B cell (primary cell): ENCODE data around the gene RPTOR. TPM values are rescaled to one million over a fixed set of nuclear protein-coding genes. Genes with fewer than 3 reads are reported as not detected.

Experiments used
- ATAC-seq: fragments of 200-7000 bp; cut with Tn5 transposase; one replicate; pipeline ENCODE4 v1.10.0; 2021; ENCODE audit warnings: low read depth, mild to moderate bottlenecking, moderate number of reproducible peaks, moderate library complexity
- CTCF ChIA-PET: fragments of 350-600 bp; sonication (Branson Sonifier 250); formaldehyde crosslinking; loops from one replicate; lab custom pipeline; 2021; ENCODE audit warnings: antibody characterized with exemption, inconsistent platforms; lab: Charles Lee
- POLR2A ChIA-PET: fragments of 350-600 bp; sonication (Branson Sonifier 250); formaldehyde crosslinking; loops from one replicate; lab custom pipeline; 2021; ENCODE audit warnings: antibody characterized with exemption; lab: Charles Lee
- DNase-seq: peaks from one replicate; pipeline ENCODE4 v3.0.0; 2013
- H2AFZ ChIP-seq: 2 replicates; pipeline ENCODE4 v1.6.1; 2012; ENCODE audit warnings: mild to moderate bottlenecking, low read depth, low read length; ENCODE audit not compliant: insufficient read depth, poor library complexity, severe bottlenecking
- H3K27ac ChIP-seq, 2 donors: 1 replicate in 1 of 2; 2 replicates in 1 of 2; pipeline ENCODE4 v1.5.1; 2012 to 2013; ENCODE audit warnings: low read length in 2 of 2, mild to moderate bottlenecking in 2 of 2, moderate library complexity in 1 of 2
- H3K27me3 ChIP-seq, 4 experiments: fragments of 200-600 bp in 1 of 4; sonication (generic) in 1 of 4; replicated peaks in 1 of 4; 1 replicate in 2 of 4; 2 replicates in 2 of 4; pipeline versions ENCODE4 v1.6.1 to v1.7.0; 2013 to 2016; ENCODE audit warnings: low read length in 3 of 4, mild to moderate bottlenecking in 2 of 4, mixed read lengths in 1 of 4, moderate library complexity in 1 of 4; ENCODE audit not compliant: insufficient read depth in 4 of 4, control insufficient read depth in 3 of 4; ENCODE audit errors: control extremely low read depth in 1 of 4
- H3K36me3 ChIP-seq, 2 experiments: replicated peaks in 1 of 2; 1 replicate in 1 of 2; 2 replicates in 1 of 2; pipeline versions ENCODE4 v1.6.1 to v1.7.1; 2013; ENCODE audit warnings: low read length in 1 of 2; ENCODE audit not compliant: insufficient read depth in 2 of 2, control insufficient read depth in 1 of 2; ENCODE audit errors: control extremely low read depth in 1 of 2, extremely low read depth in 1 of 2
- H3K4me1 ChIP-seq, 2 donors: fragments of 200-600 bp in 1 of 2; sonication (generic) in 1 of 2; 1 replicate in 1 of 2; 2 replicates in 1 of 2; pipeline versions ENCODE4 v1.5.1 to v1.6.1; 2013 to 2017; ENCODE audit warnings: low read length in 2 of 2; ENCODE audit not compliant: control insufficient read depth in 2 of 2, insufficient read depth in 2 of 2
- H3K4me2 ChIP-seq: replicated peaks from 2 replicates; pipeline ENCODE3; 2012; ENCODE audit warnings: mild to moderate bottlenecking, low read depth, low read length; ENCODE audit not compliant: poor library complexity, severe bottlenecking
- H3K4me3 ChIP-seq, 5 experiments: fragments of 200-600 bp in 1 of 5; sonication (generic) in 1 of 5; 1 replicate in 3 of 5; 2 replicates in 2 of 5; pipeline versions ENCODE4 v1.5.1 to v1.7.0; 2011 to 2016; ENCODE audit warnings: low read length in 4 of 5, mild to moderate bottlenecking in 4 of 5, low read depth in 2 of 5, control low read depth in 1 of 5, moderate library complexity in 1 of 5; ENCODE audit not compliant: insufficient read depth in 1 of 5; ENCODE audit errors: control extremely low read depth in 1 of 5, extremely low read depth in 1 of 5
- H3K79me2 ChIP-seq: fragments of 200-600 bp; sonication (generic); one replicate; pipeline ENCODE4 v1.6.0; 2016; ENCODE audit warnings: low read length; ENCODE audit not compliant: control insufficient read depth, insufficient read depth
- H3K9ac ChIP-seq: fragments of 200-600 bp; sonication (generic); 2 replicates; pipeline ENCODE4 v1.6.1; 2017; ENCODE audit warnings: mild to moderate bottlenecking, low read length, moderate library complexity
- H3K9me3 ChIP-seq, 3 donors: one replicate each; pipeline versions ENCODE4 v1.6.1 to v1.7.1; 2013; ENCODE audit warnings: low read length in 2 of 3; ENCODE audit not compliant: control insufficient read depth in 2 of 3, insufficient read depth in 1 of 3; ENCODE audit errors: control extremely low read depth in 1 of 3
- H4K20me1 ChIP-seq: 2 replicates; pipeline ENCODE4 v1.6.0; 2012; ENCODE audit warnings: mild to moderate bottlenecking, low read length; ENCODE audit not compliant: insufficient read depth, control insufficient read depth, poor library complexity, severe bottlenecking
- H3K27ac Mint-ChIP-seq: one replicate; pipeline ENCODE4 v1.8.0; 2021; ENCODE audit warnings: mixed read lengths
- H3K27me3 Mint-ChIP-seq: one replicate; pipeline ENCODE4 v1.8.0; 2021; ENCODE audit warnings: mixed read lengths
- H3K4me1 Mint-ChIP-seq: one replicate; pipeline ENCODE4 v1.8.0; 2021; ENCODE audit warnings: mixed read lengths
- H3K4me3 Mint-ChIP-seq: one replicate; pipeline ENCODE4 v1.8.0; 2021; ENCODE audit warnings: mixed read lengths
- H3K9me3 Mint-ChIP-seq: one replicate; pipeline ENCODE4 v1.8.0; 2022; ENCODE audit warnings: mixed read lengths; ENCODE audit not compliant: insufficient read depth
- CTCF ChIP-seq: fragments of 200-600 bp; IDR thresholded peaks from one replicate; pipeline ENCODE4 v1.8.0; 2022; ENCODE audit warnings: antibody characterized with exemption, mild to moderate bottlenecking
- EZH2 ChIP-seq: IDR thresholded peaks from 2 replicates; pipeline ENCODE4 v1.6.1; 2012; ENCODE audit warnings: borderline replicate concordance, low read depth, mild to moderate bottlenecking, moderate library complexity, low read length; ENCODE audit not compliant: insufficient read depth, poor library complexity, severe bottlenecking
- WGBS: methylation state at CpG from one replicate; pipeline ENCODE4 v1.1.5; 2013; ENCODE audit warnings: missing lambda C conversion rate; ENCODE audit not compliant: insufficient coverage; 5-methylcytosine and 5-hydroxymethylcytosine counted together
- intact Hi-C: fragments of 100-400 bp; cut with micrococcal nuclease; formaldehyde crosslinking; loops from one replicate; pipeline ENCODE4 v1.10.0; 2022
- polyA plus RNA-seq: library from polyadenylated mRNA; depleted of rRNA; stranded (reverse); fragments of >200 nt; gene quantifications from 2 replicates; pipeline ENCODE4 v1.2.3, GENCODE V29; 2012
- total RNA-seq, 2 donors: library from RNA; stranded (reverse); fragments of 120-200 nt in 1 of 2; gene quantifications; 1 replicate in 1 of 2; 2 replicates in 1 of 2; pipeline versions ENCODE4 v1.2.3 to v1.2.4, GENCODE V29; 2013 to 2022

The RPTOR gene
- total and polyA plus RNA-seq, 2 donors (not counting 1 experiment from before 2014, with no cell fraction given) = 13.4 to 58.8 TPM

- H4K20me1 ChIP-seq = peaks cover 53% of the 10 kb centered on the region
- H3K79me2 ChIP-seq = peaks cover 59% of the 10 kb centered on the region
- Mint-ChIP-seq H3K9me3 (no peaks in the 10 kb centered on the region), H3K4me3 (no peak overlapping the region), H3K27me3 (no peaks in the 10 kb centered on the region), H3K27ac (no peak overlapping the region), H3K4me1 (peaks cover 13% of the 10 kb centered on the region)
- ATAC-seq = no peak
- H2AFZ ChIP-seq = no peak overlapping the region
- intact Hi-C loops = no loop called here
- no peak for TF ChIP-seq CTCF
- no peak for TF ChIP-seq EZH2
- WGBS = 92% methylated on average over 3 of the region's 6 CpGs
- H3K4me1 ChIP-seq = no peaks in the 10 kb centered on the region
- H3K4me3 ChIP-seq = no peak overlapping the region
- POLR2A ChIA-PET = no interaction called here
- H3K9ac ChIP-seq = no peak overlapping the region
- H3K27me3 ChIP-seq = no peaks in the 10 kb centered on the region
- no peaks in the 10 kb centered on the region for H3K36me3 ChIP-seq
- H3K9me3 ChIP-seq = peaks cover 0 to 8% (median 0%) of the 10 kb centered on the region in 3 donors
- no peak for DNase-seq
- no peak overlapping the region for H3K4me2 ChIP-seq
- H3K27ac ChIP-seq = no peak overlapping the region
- CTCF ChIA-PET = interaction anchor here (0.6 to 6.1 kb wide), 6 partner anchors 77 to 561 kb away, joined by 3 to 75 read pairs (median 4); no protein-coding TSS in a partner anchor
Observed at GRCh38 chr17:80573701-80574100, 29.1 kb downstream of the RPTOR start.

DNA sequence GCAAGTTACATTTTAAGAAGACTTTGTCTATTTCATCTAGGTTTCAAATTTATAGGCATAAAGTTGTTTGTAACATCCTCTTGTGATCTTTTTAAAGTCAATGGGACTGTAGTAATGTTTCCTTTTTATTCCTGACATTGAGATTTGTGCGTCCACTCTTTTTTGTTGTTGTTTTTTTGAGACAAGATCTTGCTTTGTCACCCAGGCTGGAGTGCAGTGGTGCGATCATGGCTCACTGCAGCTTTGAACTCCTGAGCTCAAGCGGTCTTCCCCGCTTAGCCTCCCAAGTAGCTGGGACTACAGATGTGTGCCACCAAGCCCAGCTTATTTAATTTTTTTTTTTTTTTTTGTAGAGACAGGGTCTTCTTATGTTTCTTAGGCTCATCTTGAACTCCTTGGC is 29.9 kb downstream of the RPTOR start:
- H3K27ac ChIP-seq = no peak overlapping the region
- no peak overlapping the region for H3K4me2 ChIP-seq
- no peak overlapping the region for H3K4me3 Mint-ChIP-seq
- peaks cover 13% of the 10 kb centered on the region for H3K4me1 Mint-ChIP-seq
- no peak overlapping the region for H2AFZ ChIP-seq
- no peaks in the 10 kb centered on the region for H3K27me3 ChIP-seq
- no peak overlapping the region for H3K9ac ChIP-seq
- WGBS = 100% methylated on average over 2 of the region's 4 CpGs
- intact Hi-C loops = no loop called here
- no peak overlapping the region for H3K27ac Mint-ChIP-seq
- DNase-seq (no peak), ATAC-seq (no peak)
- H3K79me2 ChIP-seq = peaks cover 58% of the 10 kb centered on the region
- H3K27me3 Mint-ChIP-seq = no peaks in the 10 kb centered on the region
- H3K9me3 Mint-ChIP-seq = no peaks in the 10 kb centered on the region
- TF ChIP-seq EZH2 (no peak), CTCF (no peak)
- ChIA-PET CTCF (interaction anchor here (0.6 to 6.1 kb wide), 6 partner anchors 10 to 413 kb away, joined by 3 to 75 read pairs (median 4); no protein-coding TSS in a partner anchor), POLR2A (interaction anchor here (0.6 kb wide), 1 partner anchor 137 kb away, joined by 4 read pairs; no protein-coding TSS in a partner anchor)
- no peaks in the 10 kb centered on the region for H3K36me3 ChIP-seq
- no peak overlapping the region for H3K4me3 ChIP-seq
- no peaks in the 10 kb centered on the region for H3K4me1 ChIP-seq
- peaks cover 0 to 8% (median 0%) of the 10 kb centered on the region in 3 donors for H3K9me3 ChIP-seq
- peaks cover 53% of the 10 kb centered on the region for H4K20me1 ChIP-seq
